ENCODE measurements around the gene MEG3. TPM values are rescaled to one million over a fixed set of nuclear protein-coding genes. Genes with fewer than 3 reads are reported as not detected.

Gene MEG3
- total and polyA plus RNA-seq, 2 donors (not counting 3 experiments of a cell fraction or from before 2014, with no cell fraction given): 378 to 508 TPM

DNA sequence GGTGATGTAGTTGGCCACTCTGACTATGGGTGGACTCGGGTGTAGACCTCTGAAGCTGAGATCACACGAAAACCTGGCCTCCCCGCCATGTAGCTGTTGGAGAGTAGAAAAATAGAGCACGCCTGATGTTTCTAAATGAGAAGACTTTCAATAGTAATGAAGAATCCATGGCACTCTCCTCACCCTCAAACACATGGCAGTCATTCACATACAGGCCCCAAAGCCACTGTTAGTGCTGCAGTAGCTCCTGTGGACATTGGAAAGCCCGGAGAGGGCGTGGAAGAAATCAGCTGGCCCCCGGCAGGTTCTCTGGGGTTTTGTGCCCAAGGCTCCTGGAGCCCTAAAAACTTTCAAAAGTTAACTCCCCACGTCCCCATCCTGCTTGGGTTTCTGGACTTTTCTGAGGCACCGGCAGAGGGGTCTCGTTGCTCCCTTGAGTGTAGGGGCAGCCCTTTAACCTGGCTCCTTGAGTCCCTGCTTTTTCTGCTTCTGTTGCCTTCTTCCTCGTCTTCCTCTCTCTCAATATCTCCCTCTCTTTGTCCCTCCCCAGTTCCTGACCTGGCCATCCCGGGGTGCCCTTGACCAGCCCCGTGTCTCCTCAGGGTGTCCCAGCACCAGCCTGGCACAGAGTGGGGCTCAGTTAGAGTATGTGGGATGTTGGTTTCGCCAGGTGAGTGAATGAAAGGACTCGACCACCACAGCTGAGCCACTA lies 8.3 kb downstream of the MEG3 start:
- H3K9me1 ChIP-seq (replicated peaks; ENCODE audit: control insufficient read depth, extremely low read depth, insufficient read depth, low read length): no peaks in the 10 kb centered on the region
- no peaks in the 10 kb centered on the region for H3K9me3 ChIP-seq (replicated peaks; ENCODE audit: control insufficient read depth, insufficient read depth, low read length)
- H3K79me2 ChIP-seq (ENCODE audit: control insufficient read depth, insufficient read depth, low read length): peaks cover 3% of the 10 kb centered on the region
- H3K27ac ChIP-seq (ENCODE audit: insufficient read depth, low read depth, low read length): no peak overlapping the region
- intact Hi-C loops (cut with micrococcal nuclease) (no loop called here), dilution Hi-C loops (cut with MboI; ENCODE audit: extremely low pct_ligation_motif_present, low sequenced_read_pairs) (no loop called here)
- H3K27me3 ChIP-seq (ENCODE audit: control insufficient read depth in 2 of 2, insufficient read depth in 2 of 2, low read length in 2 of 2): no peaks in the 10 kb centered on the region
- DNase-seq (ENCODE audit: low read depth, low spot score): no peak
- no peaks in the 10 kb centered on the region for H4K20me1 ChIP-seq (replicated peaks; ENCODE audit: control insufficient read depth, extremely low read depth, insufficient read depth, low read length)
- no TSS peak for BruUV-seq (replicated peaks)
- no peak overlapping the region for H3K4me3 ChIP-seq (replicated peaks in 1 of 3; ENCODE audit: insufficient read depth in 1 of 3, low read depth in 1 of 3, low read length in 3 of 3)
- no peak for TF ChIP-seq GATA2 (IDR thresholded peaks at IDR 0.05; ENCODE audit: insufficient read depth, insufficient read length, low read depth, low read length)
- TF ChIP-seq POLR2A (IDR thresholded peaks at IDR 0.05; ENCODE audit: low read depth, low read length): no peak
- TF ChIP-seq POLR2AphosphoS5 (IDR thresholded peaks at IDR 0.05; ENCODE audit: insufficient read depth, low read depth, low read length): no peak
- no peak for TF ChIP-seq MYC (IDR thresholded peaks at IDR 0.05; ENCODE audit: low read depth, low read length)
- TF ChIP-seq, protein P1, sequence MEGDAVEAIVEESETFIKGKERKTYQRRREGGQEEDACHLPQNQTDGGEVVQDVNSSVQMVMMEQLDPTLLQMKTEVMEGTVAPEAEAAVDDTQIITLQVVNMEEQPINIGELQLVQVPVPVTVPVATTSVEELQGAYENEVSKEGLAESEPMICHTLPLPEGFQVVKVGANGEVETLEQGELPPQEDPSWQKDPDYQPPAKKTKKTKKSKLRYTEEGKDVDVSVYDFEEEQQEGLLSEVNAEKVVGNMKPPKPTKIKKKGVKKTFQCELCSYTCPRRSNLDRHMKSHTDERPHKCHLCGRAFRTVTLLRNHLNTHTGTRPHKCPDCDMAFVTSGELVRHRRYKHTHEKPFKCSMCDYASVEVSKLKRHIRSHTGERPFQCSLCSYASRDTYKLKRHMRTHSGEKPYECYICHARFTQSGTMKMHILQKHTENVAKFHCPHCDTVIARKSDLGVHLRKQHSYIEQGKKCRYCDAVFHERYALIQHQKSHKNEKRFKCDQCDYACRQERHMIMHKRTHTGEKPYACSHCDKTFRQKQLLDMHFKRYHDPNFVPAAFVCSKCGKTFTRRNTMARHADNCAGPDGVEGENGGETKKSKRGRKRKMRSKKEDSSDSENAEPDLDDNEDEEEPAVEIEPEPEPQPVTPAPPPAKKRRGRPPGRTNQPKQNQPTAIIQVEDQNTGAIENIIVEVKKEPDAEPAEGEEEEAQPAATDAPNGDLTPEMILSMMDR (IDR thresholded peaks at IDR 0.05; ENCODE audit: extremely low read depth in 1 of 2, insufficient read depth in 1 of 2, low read depth in 1 of 2, low read length in 2 of 2): no peak
- no peak for TF ChIP-seq JUN (IDR thresholded peaks at IDR 0.05; ENCODE audit: borderline replicate concordance, insufficient read depth, insufficient read length, low read depth)
- no peak for TF ChIP-seq FOS (IDR thresholded peaks at IDR 0.05; ENCODE audit: borderline replicate concordance, insufficient read depth, low read length)
- TF ChIP-seq EZH2 (IDR thresholded peaks at IDR 0.05; ENCODE audit: borderline replicate concordance, low read depth, low read length, severe bottlenecking): no peak
- TF ChIP-seq, protein P2, sequence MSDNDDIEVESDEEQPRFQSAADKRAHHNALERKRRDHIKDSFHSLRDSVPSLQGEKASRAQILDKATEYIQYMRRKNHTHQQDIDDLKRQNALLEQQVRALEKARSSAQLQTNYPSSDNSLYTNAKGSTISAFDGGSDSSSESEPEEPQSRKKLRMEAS (IDR thresholded peaks at IDR 0.05; ENCODE audit: insufficient read depth, insufficient read length): no peak
- no peaks in the 10 kb centered on the region for H3K4me1 ChIP-seq (ENCODE audit: control insufficient read depth, extremely low read depth, insufficient read depth, low read length)
- H3K36me3 ChIP-seq (ENCODE audit: control insufficient read depth in 2 of 2, extremely low read depth in 1 of 2, insufficient read depth in 2 of 2, low read length in 2 of 2): peaks cover 8 to 35% of the 10 kb centered on the region in 2 experiments
- no peak for FAIRE-seq
- POLR2A ChIA-PET: no interaction called here
- H2AFZ ChIP-seq (ENCODE audit: low read depth, low read length): no peak overlapping the region
- CTCF ChIA-PET: no interaction called here
- no peak overlapping the region for H3K4me2 ChIP-seq (ENCODE audit: insufficient read depth, low read length)
- no peak overlapping the region for H3K9ac ChIP-seq (replicated peaks; ENCODE audit: extremely low read depth, insufficient read depth, low read length)
